GM12801 (cell line): ENCODE data around the gene ZNF23.

ENCODE experiments used
- CTCF ChIP-seq: IDR thresholded peaks from one replicate; pipeline ENCODE4 v1.5.1; 2011; ENCODE audit warnings: control low read depth; ENCODE audit not compliant: insufficient read length; ENCODE audit errors: extremely low read depth

ZNF23 gene

GRCh38 chr16:71426880-71427615 lies 35.0 kb downstream of the ZNF23 start:
- no peak for TF ChIP-seq CTCF

- TF ChIP-seq CTCF, result no peak
Observed at GRCh38 chr16:71426069-71426879, 35.8 kb downstream of the ZNF23 start.

- TF ChIP-seq CTCF, result no peak
Observed at GRCh38 chr16:71425746-71426068, 36.3 kb downstream of the ZNF23 start.

- no peak for TF ChIP-seq CTCF
Observed at GRCh38 chr16:71424626-71425025, 37.4 kb downstream of the ZNF23 start.

GRCh38 chr16:71423865-71424264 lies 38.2 kb downstream of the ZNF23 start:
- no peak for TF ChIP-seq CTCF

- TF ChIP-seq CTCF, result no peak
Observed at GRCh38 chr16:71423016-71423415, 39.0 kb downstream of the ZNF23 start.

- TF ChIP-seq CTCF, result no peak
Observed at GRCh38 chr16:71421911-71422310, 40.1 kb downstream of the ZNF23 start.
